Hepatocyte (in vitro differentiated cells): ENCODE measurements around the gene ZNF185. TPM values are rescaled to one million over a fixed set of nuclear protein-coding genes. Genes with fewer than 3 reads are reported as not detected.
A peak's percentile ranks its signal among the peaks of the same experiment; 100 is the strongest.

Experiments
- DNase-seq: peaks from one replicate; pipeline ENCODE4 v3.0.0-alpha.2; 2016; ENCODE audit warnings: low spot score
- H2AFZ ChIP-seq: fragments of 200-600 bp; sonication (generic); 2 replicates; pipeline ENCODE4 v1.6.0; 2016; ENCODE audit warnings: antibody characterized with exemption, mild to moderate bottlenecking
- H3K27ac ChIP-seq: fragments of 200-600 bp; sonication (generic); 2 replicates; pipeline ENCODE4 v1.5.1; 2016; ENCODE audit warnings: mild to moderate bottlenecking
- H3K27me3 ChIP-seq: fragments of 200-600 bp; sonication (generic); 2 replicates; pipeline ENCODE4 v1.6.1; 2016
- H3K36me3 ChIP-seq: fragments of 200-600 bp; sonication (generic); replicated peaks from 2 replicates; pipeline ENCODE4 v1.5.1; 2016; ENCODE audit warnings: low read depth; ENCODE audit not compliant: insufficient read depth
- H3K4me1 ChIP-seq: fragments of 200-600 bp; sonication (generic); 2 replicates; pipeline ENCODE4 v1.5.1; 2016; ENCODE audit warnings: mild to moderate bottlenecking, moderate library complexity; ENCODE audit not compliant: insufficient read depth
- H3K4me2 ChIP-seq: fragments of 200-600 bp; sonication (generic); 2 replicates; pipeline ENCODE4 v1.6.0; 2016
- H3K4me3 ChIP-seq: fragments of 200-600 bp; sonication (generic); 2 replicates; pipeline ENCODE4 v1.5.1; 2016; ENCODE audit warnings: mild to moderate bottlenecking
- H3K79me2 ChIP-seq: fragments of 200-600 bp; sonication (generic); 2 replicates; pipeline ENCODE4 v1.6.0; 2017; ENCODE audit warnings: mild to moderate bottlenecking
- H3K9me2 ChIP-seq: fragments of 200-600 bp; sonication (generic); replicated peaks from 2 replicates; pipeline ENCODE4 v1.6.0; 2017; ENCODE audit warnings: mild to moderate bottlenecking; ENCODE audit not compliant: insufficient read depth
- H3K9me3 ChIP-seq: fragments of 200-600 bp; sonication (generic); 2 replicates; pipeline ENCODE4 v1.5.1; 2016; ENCODE audit warnings: low read depth, mild to moderate bottlenecking
- H4K20me1 ChIP-seq: fragments of 200-600 bp; sonication (generic); 2 replicates; pipeline ENCODE4 v1.6.0; 2016; ENCODE audit warnings: mild to moderate bottlenecking; ENCODE audit not compliant: insufficient read depth, poor library complexity, severe bottlenecking
- EZH2 ChIP-seq: fragments of 200-600 bp; sonication (generic); IDR thresholded peaks from 2 replicates; pipeline ENCODE4 v1.6.1; 2016; ENCODE audit warnings: antibody characterized with exemption, mild to moderate bottlenecking, borderline replicate concordance
- EZH2phosphoT487 ChIP-seq: fragments of 200-600 bp; sonication (generic); IDR thresholded peaks from one replicate; pipeline ENCODE4 v1.6.1; 2018; ENCODE audit warnings: antibody characterized with exemption, mild to moderate bottlenecking, low read depth, moderate library complexity; ENCODE audit not compliant: unreplicated experiment, severe bottlenecking
- whole genome bisulfite sequencing: methylation state at CpG from one replicate; pipeline ENCODE4 v1.1.6; 2016; ENCODE audit warnings: low lambda C conversion rate; ENCODE audit errors: missing lambda C conversion rate; 5-methylcytosine and 5-hydroxymethylcytosine counted together
- polyA plus RNA-seq: library from polyadenylated mRNA; unstranded; fragments of >200 nt; fragmentation: Nextera tagmentation; extraction: Ambion mirVana; gene quantifications from 2 replicates; pipeline ENCODE4 v1.2.1, GENCODE V29; 2016
- total RNA-seq: library from RNA; depleted of rRNA; stranded (reverse); fragments of >200 nt; gene quantifications from 2 replicates; pipeline ENCODE4 v1.2.3, GENCODE V29; 2014
- TF ChIP-seq, protein P1 (sequence below): fragments of 200-600 bp; sonication (generic); IDR thresholded peaks from 2 replicates; pipeline ENCODE4 v1.5.1; 2016; ENCODE audit warnings: antibody characterized with exemption, mild to moderate bottlenecking; ENCODE audit not compliant: poor library complexity

The ZNF185 gene
- total RNA-seq (10.6 and 10.8 TPM in 2 replicates), polyA plus RNA-seq (18.1 and 18.3 TPM in 2 replicates)

DNA sequence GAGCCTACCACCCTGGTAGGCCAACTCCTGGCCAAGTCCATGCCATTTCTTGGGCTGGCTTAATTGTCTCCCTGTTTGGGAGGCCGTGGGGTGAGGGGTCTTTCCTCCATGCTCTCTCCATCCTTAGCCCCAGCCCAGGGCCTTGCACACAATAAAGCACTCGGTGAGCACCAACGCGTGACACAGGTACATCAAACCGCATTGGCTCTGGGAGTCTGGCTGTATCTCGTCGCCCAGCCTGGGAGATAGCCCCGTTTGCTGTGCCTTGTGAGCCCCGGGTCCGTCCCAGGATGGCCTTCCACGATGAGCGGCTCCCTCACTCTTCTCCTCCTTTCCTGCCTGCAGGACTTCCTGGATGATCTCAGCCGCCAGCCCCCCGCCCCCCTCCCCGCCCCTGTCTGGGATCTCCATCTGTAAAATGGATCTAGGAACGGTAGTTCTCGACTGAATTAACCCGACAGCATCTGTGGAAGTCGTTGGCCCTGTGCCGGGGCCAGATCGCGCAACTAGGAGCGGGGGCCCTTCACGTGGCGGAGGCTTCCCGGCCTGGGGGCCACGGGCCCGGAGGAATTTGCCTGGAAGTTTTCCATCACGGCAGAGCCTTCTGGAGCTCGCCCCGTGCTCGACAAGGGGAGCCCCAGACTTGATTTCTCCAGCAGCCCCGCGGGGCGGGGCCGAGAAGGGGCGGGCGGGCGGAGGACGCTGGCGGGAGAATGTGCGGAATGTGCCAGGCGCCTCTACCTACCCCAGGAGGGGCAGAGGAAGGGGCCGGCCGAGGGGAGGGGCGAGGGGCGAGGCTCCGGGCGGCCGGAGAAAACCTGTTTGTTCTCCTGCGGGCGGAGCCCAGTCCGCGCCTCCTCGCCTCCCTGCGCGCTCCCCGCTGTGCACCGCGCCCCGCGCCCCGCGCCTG lies at the start of gene ZNF185:
Gene ZNF185, plus strand, starts transcription at position 846 of the 910 bp plus-strand sequence. CDS start 16,423 bp downstream, outside the sequence.
- WGBS: 56% methylated on average over 31 of the region's 64 CpGs
- H3K27ac ChIP-seq: peak within 1 kb of the TSS; percentile 55
- peak; percentile 75 for DNase-seq

DNA sequence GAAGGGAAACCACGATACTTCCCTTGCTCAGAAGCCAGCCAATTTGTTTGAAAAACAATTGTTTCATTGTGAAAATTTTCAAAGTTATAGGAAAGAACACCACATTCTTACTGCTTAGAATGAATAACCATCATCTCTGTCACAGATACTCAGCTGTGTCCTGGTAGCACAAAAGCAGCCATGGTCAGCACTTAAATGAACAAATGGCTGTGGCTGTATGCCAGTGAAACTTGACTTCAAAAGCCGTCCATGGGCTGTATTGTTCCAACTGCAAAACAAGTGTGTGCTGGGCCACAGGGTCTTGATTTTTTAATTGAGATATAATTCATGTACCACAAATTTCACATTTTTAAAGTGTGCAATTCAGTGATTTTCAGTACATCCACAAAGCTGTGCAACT lies 47.4 kb upstream of the ZNF185 start:
- Histone ChIP-seq H3K4me1 (no peaks in the 10 kb centered on the region), H3K27me3 (no peaks in the 10 kb centered on the region), H3K9me3 (no peaks in the 10 kb centered on the region), H3K4me3 (no peak overlapping the region), H3K36me3 (no peaks in the 10 kb centered on the region), H3K9me2 (no peaks in the 10 kb centered on the region), H3K4me2 (no peak overlapping the region), H3K27ac (no peak overlapping the region), H2AFZ (no peak overlapping the region), H4K20me1 (no peaks in the 10 kb centered on the region), H3K79me2 (no peaks in the 10 kb centered on the region)
- 81% methylated on average over 2 of the region's 2 CpGs for WGBS
- TF ChIP-seq EZH2phosphoT487: no peak
- TF ChIP-seq, protein P1, sequence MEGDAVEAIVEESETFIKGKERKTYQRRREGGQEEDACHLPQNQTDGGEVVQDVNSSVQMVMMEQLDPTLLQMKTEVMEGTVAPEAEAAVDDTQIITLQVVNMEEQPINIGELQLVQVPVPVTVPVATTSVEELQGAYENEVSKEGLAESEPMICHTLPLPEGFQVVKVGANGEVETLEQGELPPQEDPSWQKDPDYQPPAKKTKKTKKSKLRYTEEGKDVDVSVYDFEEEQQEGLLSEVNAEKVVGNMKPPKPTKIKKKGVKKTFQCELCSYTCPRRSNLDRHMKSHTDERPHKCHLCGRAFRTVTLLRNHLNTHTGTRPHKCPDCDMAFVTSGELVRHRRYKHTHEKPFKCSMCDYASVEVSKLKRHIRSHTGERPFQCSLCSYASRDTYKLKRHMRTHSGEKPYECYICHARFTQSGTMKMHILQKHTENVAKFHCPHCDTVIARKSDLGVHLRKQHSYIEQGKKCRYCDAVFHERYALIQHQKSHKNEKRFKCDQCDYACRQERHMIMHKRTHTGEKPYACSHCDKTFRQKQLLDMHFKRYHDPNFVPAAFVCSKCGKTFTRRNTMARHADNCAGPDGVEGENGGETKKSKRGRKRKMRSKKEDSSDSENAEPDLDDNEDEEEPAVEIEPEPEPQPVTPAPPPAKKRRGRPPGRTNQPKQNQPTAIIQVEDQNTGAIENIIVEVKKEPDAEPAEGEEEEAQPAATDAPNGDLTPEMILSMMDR: no peak
- TF ChIP-seq EZH2: no peak
- no peak for DNase-seq

More for the DNA sequence above, at the start of gene ZNF185:
- no peak for TF ChIP-seq EZH2phosphoT487
- TF ChIP-seq, protein P1: no peak
- TF ChIP-seq EZH2: no peak
- H3K27me3 ChIP-seq: no peaks in the 10 kb centered on the region
- H3K4me3 ChIP-seq: peak within 1 kb of the TSS; percentile 26
- H4K20me1 ChIP-seq: no peaks in the 10 kb centered on the region
- no peaks in the 10 kb centered on the region for H3K9me2 ChIP-seq
- peak within 1 kb of the TSS; percentile 49 for H2AFZ ChIP-seq
- peak within 1 kb of the TSS; percentile 82 for H3K4me2 ChIP-seq
- H3K36me3 ChIP-seq: no peaks in the 10 kb centered on the region
- no peaks in the 10 kb centered on the region for H3K4me1 ChIP-seq
- H3K79me2 ChIP-seq: no peaks in the 10 kb centered on the region
- no peaks in the 10 kb centered on the region for H3K9me3 ChIP-seq

DNA sequence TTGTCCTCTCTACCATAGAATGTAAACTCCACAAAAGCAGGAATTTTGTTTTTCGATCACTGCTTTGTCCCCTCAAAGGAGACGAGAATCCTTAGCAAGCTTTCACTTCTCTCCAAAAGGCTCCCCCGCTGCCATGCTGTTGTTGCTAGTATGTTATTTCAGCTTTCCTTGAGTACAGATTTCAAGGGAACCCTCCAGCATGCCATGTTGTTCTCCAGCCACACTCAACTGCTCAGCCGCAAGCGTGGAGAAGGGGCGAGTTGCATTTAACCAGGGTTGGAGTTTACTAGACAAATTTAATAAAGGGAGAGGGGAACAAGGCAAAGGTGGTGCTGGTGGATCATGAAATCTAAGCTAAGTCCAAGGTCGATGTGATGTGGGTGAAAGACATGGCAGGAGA lies 43.9 kb upstream of the ZNF185 start:
- Histone ChIP-seq H2AFZ (no peak overlapping the region), H3K9me2 (no peaks in the 10 kb centered on the region), H3K4me3 (no peak overlapping the region), H3K27ac (no peak overlapping the region), H3K36me3 (peaks cover 6% of the 10 kb centered on the region), H3K9me3 (no peaks in the 10 kb centered on the region), H3K79me2 (no peaks in the 10 kb centered on the region), H3K4me2 (no peak overlapping the region), H4K20me1 (no peaks in the 10 kb centered on the region), H3K4me1 (no peaks in the 10 kb centered on the region), H3K27me3 (no peaks in the 10 kb centered on the region)
- no peak for DNase-seq
- WGBS: 89% methylated on average over 7 of the region's 7 CpGs
- TF ChIP-seq, protein P1: no peak
- TF ChIP-seq EZH2phosphoT487 (no peak), EZH2 (no peak)
